DOHH2 (cell line): ENCODE results near the gene PYGM.

Experiments
- CTCF ChIP-seq: fragments of 200-600 bp; sonication (generic); IDR thresholded peaks from one replicate; pipeline ENCODE4 v1.5.1; 2014; ENCODE audit warnings: antibody characterized with exemption, mild to moderate bottlenecking, low read depth, low read length; ENCODE audit not compliant: poor library complexity, severe bottlenecking
- EZH2phosphoT487 ChIP-seq: fragments of 200-600 bp; sonication (generic); IDR thresholded peaks from 2 replicates; pipeline ENCODE4 v1.6.1; 2017; ENCODE audit warnings: borderline replicate concordance, mild to moderate bottlenecking, antibody characterized with exemption, low read length, moderate library complexity, mixed read lengths

DNA sequence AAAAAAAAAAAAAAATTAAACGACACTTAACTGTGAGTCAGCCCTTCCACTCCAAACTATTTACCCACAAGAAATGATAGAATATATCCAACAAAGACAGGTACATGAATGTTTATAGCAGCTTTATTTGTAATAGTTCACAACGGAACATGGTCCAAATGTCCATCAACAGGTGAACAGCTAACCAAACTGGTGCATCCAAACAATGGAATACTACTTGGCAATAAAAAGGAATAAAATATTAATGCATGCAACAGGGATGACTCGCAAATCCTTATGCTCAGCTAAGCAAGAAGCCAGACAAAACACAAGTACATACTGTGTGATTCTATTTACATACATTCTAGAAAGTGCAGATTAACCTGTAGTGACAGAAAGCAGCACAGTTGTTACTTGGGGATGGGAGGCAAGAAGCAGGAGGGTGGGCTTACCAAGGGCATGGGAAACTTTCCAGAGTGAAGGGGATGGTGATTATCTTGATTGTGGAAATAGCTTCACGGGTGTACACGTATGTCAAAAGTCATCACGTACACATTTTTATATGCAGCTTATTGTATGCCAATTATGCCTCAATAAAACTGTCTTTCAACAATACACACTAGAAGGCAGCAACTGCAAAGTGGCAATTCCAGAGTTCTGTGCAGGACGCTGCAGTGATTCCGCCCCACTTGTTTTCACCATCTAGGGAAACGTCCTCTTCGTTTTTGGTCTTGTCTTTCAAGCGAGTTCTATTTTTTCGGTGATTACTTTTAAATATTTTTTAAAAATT lies 25.2 kb upstream of the PYGM start:
- TF ChIP-seq CTCF (no peak), EZH2phosphoT487 (no peak)
